NCI-H1930 (cell line): ENCODE results near the gene NFE2L2.
"Not testable (repeated sequence)": the region's sequence is repeated elsewhere in the genome, so short reads cannot be mapped to it uniquely, and the experiment has no call there.

Experiments used
- DNase-seq, 2 experiments: peaks; one replicate each; lab custom pipeline; 2025; lab: John Stamatoyannopoulos, UW

NFE2L2 gene

DNA sequence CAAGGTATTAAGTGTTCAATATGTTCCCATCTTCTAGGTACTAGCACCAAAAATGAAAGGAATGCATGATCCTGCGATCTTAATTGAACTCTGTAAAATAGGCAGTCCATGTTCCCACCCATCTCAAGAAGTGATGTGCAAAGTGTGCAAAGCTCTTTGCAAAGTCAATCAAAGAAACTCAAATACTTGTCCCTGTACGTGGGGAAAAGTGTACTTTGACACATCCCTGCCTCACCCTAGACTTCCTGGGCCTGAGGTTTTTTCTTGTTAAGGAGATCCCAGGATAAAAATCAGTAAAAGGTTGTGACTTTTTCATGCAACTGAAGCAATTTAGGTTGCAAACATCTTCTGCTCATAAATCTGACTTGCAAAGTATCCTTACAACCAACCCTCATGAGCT is 26.6 kb downstream of the NFE2L2 start:
- DNase-seq = no peak

DNA sequence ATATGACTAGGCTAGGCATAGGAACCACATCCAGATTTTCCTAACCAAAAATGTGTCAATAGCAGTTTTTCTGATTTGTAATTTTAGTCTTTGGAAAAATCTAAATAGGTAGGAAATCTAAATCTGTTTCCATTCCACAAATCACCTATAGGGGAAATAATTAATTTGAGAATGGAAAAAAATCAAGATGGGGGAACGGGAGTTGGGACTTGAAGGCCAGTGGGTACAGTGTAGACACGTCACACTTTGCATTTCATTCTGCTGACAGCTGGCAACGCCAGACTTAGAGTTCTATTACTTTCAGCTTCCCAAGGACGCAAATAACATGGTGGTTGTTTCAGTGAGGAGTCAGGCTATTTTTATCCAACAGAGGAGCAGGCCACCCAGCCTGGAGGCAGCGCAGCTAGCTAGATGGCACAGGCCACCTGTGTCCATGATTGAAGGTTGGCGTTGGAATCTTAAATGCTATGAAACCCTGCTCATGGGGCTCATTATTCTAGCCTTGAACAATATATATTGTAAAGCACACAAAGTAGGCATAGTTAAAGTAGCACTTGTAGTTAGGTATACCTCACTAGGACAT is 28.6 kb downstream of the NFE2L2 start:
- DNase-seq = no peak

DNA sequence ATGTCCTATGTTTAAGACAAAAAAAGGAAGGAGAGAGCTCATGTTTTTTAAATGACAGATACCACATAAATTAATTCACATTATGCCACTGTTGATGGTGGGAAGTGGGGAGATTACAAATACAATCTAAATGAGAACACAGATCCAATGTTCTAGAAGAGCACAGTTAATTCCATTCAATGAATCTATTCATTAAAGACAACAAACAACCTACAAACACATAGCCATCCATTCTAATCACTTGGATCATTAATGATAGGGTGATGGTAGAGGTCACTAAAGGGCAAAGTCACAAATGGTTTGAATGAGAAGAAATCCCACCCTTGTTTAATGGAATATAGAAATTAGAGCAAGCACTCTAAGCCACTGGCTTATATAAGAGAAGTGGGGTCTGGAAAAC is 30.3 kb downstream of the NFE2L2 start:
- no peak for DNase-seq

DNA sequence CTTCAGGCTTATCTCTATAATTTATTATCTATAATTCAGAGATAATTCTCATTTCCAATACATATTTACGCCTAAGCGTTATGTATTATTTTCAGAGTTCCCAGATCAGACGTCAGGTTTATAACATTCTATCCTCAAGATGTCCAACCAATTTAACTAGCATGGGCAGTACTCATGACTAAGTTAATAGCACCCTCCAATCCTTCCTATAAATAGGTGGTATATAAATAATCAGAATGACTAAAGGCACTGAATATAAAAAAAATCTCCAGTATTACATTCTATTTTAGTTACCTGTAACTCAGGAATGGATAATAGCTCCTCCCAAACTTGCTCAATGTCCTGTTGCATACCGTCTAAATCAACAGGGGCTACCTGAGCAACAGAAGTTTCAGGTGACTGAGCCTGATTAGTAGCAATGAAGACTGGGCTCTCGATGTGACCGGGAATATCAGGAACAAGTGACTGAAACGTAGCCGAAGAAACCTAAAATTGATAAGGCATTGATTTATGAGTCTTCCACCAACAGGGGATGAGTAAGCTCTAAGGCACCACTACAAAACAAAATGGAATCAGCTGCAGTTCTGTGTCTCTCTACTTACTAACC is 32.3 kb downstream of the NFE2L2 start:
- no peak for DNase-seq

DNA sequence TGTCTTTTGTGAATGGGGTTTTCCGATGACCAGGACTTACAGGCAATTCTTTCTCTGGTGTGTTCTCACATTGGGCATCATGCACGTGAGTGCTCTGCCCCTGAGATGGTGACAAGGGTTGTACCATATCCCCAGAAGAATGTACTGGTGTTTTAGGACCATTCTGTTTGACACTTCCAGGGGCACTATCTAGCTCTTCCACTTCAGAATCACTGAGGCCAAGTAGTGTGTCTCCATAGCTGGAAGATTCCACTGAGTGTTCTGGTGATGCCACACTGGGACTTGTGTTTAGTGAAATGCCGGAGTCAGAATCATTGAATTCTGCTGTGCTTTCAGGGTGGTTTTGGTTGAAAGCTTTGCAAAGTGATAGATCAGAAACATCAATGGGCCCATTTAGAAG is 33.3 kb downstream of the NFE2L2 start:
- no peak for DNase-seq

DNA sequence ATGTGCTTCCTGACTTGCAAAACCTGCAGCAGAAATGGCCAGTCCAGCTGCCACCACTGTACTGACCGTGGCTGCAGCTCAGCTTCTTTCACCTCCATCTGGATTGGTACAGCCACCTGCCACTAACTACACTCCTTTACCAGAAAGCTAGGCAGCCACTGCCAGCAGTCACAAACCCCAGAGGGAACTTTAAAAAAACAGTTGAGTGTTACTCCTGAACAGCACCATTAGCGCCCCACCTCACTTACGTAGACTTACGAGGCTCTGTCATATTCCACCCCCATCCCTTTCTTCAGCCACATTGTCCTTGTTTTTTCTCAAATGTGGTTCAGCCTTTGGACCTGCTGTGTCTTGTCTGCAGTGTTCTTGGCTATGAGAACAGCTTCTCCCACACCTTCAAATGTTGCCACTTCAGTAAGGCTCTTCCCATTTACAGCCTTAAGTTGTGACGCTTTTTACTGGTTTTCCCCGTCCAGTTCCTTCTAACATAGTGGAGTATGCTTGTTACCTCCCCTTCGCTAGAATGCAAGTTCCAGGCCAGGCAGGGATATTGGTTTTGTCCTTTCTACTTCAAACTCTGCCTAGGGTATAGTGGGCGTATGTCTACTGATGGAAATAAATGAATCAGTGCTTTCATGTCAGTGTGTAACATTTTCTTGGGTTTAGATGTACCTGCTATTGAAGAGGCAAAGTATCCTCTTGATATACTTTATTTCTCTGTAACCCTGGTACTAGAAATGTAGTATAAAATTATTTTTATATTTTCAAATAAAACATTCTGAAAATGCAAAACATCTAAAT is 34.9 kb downstream of the NFE2L2 start:
- DNase-seq = no peak

DNA sequence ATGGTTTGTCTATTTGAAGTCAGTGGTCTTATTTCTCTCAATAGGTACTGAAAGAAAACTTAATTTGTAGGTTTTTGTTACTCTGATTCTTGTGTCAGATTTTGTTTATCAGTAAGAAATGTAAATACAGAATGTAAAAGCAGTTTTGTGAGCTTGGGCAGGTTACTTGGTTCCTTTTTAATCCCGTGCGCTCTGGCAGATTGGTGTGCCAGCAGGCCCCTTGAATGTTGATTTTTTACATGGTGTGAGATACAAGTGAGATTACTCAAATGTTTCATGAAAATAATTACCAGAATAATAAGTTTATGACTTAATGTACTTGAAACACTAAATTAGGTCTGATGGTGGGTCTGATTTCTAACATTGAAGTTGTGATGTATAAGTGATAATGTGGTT is 38.6 kb downstream of the NFE2L2 start:
- no peak for DNase-seq

DNA sequence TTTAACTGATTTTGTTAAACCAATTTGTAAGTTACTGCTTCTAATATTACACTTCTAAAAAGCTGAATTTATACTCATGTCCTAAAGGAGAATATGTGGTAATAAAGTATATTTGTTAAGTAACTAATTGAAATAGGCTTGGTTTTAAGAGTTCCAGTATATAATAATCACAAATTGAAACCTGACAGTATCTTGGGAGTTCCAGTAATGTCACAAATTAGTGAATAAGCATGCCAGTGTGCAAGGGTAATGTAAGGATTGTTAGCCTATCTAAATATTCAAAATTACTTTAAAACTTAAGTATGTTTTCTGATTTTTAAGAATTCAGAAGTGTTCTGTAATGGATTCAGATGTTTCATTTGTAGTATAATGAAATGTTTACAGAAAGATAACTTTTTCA is 41.1 kb downstream of the NFE2L2 start:
- not testable (repeated sequence) for DNase-seq

DNA sequence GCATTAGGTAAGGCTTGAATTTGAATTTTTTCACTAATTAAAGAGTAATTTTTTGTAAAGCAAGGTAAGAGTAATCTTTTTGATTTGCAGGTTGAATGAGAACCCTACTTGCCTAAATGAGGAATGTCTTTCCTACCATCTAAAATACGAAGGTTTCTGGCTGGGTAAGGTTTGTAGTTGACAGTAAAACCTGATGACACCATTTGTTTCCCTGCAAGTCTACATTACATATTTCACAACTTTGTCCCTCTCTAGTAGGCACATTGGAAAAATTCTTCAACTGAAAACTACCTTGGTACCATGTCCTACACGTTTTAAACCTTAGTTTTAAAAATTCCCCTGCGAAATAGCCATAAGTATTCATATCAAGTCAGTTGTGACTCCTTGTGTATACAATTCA is 42.6 kb downstream of the NFE2L2 start:
- no peak for DNase-seq

DNA sequence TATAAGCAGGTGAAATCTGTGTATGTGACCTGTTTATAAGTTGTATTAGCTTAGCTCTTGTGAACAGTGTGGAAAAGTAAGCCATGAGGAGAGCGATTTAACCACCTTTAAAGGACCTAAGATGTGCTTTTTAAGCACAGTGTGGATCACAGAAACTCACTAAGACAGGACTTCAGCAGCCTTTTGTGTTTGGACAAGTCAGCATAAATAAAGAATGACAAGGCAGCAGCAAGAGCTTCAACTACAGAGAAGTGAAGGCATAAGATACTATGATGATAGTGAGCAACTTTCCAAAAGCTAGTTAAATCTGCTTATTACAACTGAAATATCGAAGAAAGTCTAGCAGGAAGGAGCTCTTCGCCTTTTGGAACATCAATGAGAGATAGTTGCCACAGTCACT is 43.0 kb downstream of the NFE2L2 start:
- no peak for DNase-seq

DNA sequence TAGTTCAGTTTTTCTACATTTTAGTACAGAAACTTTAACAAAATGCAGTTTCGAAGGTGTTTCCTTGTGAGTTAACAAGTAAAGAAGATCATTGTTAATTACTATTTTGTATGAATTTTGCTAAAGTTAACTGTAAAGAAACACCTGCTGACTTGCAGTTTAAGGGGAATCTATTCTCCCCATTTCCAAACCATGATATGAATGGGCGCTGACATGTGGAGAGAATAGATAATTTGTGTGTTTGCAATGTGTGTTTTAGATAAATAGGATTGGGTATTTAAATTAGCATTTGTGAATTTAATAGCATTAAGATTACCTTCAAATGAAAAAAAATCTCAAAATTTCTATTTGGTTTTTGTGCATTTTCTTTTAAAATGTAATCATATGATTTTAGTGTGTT is 44.7 kb downstream of the NFE2L2 start:
- not testable (repeated sequence) for DNase-seq

DNA sequence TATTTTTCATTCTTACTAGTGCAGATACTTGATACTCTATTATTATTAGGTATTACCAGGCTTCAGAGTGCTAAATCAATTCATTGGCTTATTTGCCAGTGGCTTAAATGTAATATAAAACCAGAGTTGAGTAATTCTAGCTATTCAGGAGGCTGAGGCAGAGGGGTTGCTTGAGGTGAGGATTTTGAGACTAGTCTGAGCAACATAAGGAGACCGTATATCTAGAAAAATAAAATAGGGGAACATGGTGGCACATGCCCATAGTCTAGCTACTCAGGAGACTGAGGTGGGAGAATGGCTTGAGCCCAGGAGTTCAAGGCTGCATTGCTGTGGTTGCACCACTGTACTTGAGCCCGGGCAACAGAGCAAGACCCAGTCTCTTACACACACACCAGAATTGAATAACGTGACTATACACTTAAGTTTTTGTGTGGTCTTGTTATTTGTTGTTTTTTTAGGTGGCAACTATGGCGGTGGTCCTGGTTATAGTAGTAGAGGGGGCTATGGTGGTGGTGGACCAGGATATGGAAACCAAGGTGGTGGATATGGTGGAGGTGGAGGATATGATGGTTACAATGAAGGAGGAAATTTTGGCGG is 47.2 kb downstream of the NFE2L2 start:
- no peak for DNase-seq

DNA sequence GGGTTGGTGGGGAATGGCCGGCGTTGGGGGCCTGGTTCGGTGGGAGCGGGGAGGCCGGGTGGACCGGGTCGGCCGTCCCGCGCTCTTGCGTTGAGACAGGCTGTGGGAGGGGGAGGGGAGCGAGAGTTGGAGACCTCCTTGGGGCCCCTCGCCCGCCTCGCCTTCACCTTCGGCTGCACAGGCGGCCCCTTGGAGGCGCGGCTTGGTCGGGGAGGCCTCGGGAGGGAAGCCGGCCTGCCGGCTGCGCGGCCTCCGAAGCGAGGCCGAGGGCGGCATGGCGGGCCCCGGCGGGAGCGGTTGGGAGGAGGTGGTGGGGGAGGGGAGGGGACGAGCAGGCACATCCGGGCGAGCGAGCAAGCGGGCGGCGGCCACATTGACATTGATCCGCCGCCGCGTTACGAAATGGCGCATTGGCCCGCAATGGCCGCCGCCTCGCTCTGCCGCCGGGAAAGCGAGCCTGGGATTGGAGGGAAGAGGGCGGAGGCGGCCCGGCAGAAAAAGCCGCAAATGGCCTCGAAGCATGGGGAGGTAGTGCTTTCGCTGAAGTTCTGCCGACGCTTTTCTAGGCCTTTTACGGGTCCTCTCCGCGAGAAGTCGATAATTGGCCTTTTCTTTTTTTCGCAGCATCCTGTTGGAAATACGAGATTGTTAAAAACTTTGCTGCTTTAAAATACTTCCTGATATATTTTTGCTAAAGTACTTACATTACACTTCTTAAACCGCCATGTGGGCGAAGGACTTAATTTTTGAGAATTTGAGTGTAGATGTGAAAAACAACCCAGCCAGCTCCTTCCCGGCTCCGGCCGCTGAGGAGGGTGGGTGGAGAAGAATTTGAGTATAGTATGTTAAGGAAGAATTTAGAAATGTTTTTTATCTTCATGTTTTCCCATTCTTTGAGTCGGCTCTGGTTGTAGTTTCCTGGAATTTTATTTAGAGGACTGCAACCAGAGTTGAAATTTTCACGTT is 51.4 kb downstream of the NFE2L2 start:
- peak; percentile 72 to 76 for DNase-seq

DNA sequence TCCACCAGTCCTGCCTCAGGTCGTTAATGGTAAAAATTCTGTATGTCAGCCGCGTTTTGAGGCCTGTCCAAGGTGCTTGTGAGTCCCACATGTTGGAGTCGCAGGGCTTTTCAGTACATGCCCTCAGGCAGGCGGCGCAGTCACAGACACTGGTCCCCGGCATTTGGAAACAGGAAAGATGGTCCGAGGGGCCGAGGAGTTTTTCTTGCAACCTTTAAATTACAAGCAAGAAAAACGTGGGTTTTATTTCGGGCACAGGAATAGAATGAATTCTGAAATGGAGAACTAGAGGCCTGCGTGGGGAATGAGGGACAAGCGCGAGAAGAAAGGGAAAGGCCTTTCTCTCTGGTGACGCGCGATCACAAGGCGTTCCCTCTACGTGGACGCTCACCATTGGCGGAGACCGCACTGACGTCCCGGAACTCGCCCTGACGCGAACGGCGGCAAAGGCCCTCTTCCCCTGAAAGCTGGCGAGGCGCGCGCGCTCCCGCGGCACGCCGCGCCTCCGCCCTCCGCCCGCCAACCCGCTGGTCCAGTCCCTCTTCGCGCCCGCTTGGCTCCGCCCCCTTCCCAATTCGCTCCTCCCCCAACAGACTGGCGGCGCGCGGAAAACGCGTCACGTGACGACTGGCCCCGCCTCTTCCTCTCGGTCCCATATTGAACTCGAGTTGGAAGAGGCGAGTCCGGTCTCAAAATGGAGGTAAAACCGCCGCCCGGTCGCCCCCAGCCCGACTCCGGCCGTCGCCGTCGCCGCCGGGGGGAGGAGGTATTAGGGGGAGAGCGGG is 52.2 kb downstream of the NFE2L2 start, which contains the start of gene HNRNPA3:
HNRNPA3 (plus strand) TSS at position 689 of the 785 bp plus-strand sequence; CDS start at position 695, 6 bp downstream.
- DNase-seq = peak; percentile 95 to 98

DNA sequence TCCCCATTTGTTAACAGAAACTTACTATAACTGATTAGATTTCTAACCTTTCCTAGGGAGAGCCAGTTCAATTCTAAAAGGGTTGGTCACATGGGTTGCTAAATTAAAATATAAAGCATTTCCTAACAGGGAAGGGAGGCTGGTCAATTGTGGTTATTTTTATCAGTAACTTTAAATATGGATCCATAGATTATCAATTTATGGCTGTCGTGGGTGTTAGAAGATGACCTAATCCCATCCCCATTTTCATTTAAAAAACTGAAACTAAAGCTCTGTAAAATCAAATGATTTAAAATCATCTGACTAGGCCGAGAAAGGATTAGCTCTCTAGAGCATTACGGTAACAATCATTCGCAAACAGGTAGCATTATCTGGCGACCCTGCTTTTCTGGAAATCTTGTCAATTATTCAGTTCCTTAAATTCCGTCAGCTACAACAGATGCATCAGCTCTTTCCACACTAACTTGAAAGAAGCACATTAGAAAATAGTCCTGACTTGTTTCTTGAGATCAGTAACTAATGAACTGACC is 52.9 kb downstream of the NFE2L2 start:
- no peak for DNase-seq

DNA sequence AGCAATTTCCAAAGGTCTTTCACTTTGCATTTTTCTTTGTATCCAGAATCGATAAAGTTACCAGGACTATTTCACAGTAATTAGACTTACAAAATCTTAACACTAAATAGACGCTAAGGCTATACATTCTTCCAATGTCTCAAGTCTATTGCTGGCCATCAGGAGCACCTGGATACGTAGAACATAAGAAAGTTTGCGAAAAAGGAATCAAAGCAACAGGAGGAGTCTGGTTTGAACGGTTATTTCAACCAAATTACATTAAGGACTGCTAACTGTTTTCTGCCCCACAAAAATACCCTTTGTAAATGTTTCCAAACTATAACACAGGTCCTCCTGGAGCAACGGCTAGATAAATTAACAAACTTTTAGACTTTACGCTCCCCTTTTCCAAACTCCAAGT is 53.4 kb downstream of the NFE2L2 start:
- no peak for DNase-seq

DNA sequence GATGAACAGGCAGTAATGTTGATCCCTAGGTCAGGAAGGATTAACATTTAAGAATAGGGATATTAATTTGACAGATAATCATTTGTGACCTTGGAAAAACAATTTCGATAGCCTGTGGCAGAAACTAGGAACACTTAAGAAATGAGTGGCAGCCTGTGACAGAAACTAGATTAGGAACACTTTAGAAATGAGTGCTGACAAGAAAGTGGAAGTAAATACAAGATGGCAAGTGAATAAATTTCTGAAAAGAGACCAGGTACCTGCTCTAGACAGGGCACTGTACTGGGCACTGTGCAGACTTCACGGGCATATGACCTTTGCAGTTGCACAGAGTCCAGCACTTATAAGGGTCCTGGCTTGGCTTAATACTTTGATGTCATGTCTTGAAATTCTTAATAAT is 57.4 kb downstream of the NFE2L2 start:
- no peak for DNase-seq

DNA sequence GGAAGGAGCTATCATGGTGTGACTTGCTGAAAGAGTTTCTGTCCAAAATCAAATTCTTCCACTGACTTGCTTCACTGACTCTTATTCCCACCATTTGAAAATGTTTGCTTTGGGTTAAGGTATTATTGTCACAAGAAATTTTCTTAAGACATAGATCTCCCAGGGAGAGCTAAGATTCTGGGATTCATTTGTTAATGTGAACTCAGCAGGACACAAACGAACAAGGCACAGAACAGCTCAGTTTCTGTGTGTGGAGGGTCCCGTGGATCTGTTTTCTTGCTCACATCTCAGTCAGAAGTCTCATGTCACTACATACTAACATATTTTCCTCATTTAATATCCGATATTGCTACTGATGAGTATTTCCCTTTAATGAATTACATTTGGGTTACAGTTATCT is 60.1 kb downstream of the NFE2L2 start:
- DNase-seq = no peak

DNA sequence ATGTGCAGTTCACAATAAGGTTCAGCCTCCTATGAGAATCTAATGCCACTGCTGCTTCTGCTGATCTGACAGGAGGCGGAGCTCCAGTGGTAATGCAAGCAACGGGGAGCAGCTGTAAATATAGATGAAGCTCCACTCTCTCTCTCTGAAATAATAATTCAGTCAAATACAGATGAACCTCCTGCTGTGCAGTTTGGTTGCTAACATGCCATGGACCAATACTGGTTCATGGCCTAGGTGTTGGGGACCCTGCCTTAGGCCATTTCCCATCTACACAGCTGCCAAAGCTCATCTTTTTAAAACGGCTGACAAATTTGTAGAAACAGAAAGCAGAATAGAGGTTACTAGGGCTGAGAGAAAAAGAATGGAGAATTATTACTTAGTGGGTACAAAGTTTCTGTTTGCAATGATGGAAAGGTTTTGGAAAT is 62.6 kb downstream of the NFE2L2 start:
- DNase-seq = no peak

DNA sequence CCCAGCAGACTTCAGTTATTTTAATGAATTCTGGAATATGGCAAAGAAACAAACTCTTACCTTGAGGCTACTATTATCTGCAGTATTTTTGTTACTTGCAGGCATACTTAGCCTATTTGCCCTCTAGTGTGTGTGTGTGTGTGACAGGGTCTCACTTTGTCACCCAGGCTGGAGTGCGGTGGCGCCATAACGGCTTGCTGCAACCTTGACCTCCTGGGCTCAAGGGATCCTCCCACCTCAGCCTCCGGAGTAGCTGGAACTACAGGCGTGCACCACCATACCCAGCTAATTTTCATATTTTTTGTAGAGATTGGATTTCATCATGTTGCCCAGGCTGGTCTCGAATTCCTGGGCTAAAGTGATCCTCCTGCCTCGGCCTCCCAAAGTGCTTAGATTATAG is 64.1 kb downstream of the NFE2L2 start:
- not testable (repeated sequence) for DNase-seq

DNA sequence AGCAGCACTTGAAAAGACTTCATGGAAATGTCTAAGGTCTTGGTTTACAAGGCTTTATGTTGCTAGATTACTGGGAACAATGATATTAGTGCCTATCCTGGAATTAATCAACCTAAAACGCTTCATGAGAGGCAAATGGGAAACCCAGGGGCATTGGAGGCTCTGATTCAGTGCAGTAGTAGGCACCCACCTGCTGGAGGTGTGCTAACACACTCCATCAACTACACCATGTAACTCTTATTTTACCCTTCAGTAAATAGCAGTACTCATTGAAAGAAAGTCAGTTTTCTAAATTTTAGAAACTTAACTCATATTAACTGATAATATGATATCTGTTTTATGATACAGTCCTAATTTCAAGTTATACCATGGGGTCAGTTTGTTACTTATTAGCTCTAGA is 69.3 kb downstream of the NFE2L2 start:
- DNase-seq = no peak
